HUES64 (cell line): Measurements from ENCODE around the gene MYO5A.
A peak's percentile ranks its signal among the peaks of the same experiment; 100 is the strongest.

Source experiments
- H3K27ac ChIP-seq: 2 replicates; pipeline ENCODE4 v1.7.0; 2013; ENCODE audit warnings: low read depth, low read length, inconsistent platforms
- H3K27me3 ChIP-seq: 2 replicates; pipeline ENCODE4 v1.6.1; 2013; ENCODE audit warnings: mild to moderate bottlenecking, low read length; ENCODE audit not compliant: insufficient read depth
- H3K36me3 ChIP-seq: 2 replicates; pipeline ENCODE4 v1.6.1; 2013; ENCODE audit warnings: mild to moderate bottlenecking, low read length; ENCODE audit not compliant: insufficient read depth
- H3K4me1 ChIP-seq: 2 replicates; pipeline ENCODE4 v1.6.1; 2013; ENCODE audit warnings: mild to moderate bottlenecking, low read length, moderate library complexity; ENCODE audit not compliant: insufficient read depth
- H3K4me3 ChIP-seq: 2 replicates; pipeline ENCODE4 v1.5.1; 2013; ENCODE audit warnings: mild to moderate bottlenecking, low read length, moderate library complexity
- H3K9ac ChIP-seq: 2 replicates; pipeline ENCODE4 v1.6.1; 2013; ENCODE audit warnings: mild to moderate bottlenecking, low read depth, low read length
- H3K9me3 ChIP-seq: 2 replicates; pipeline ENCODE4 v1.6.1; 2013; ENCODE audit warnings: low read depth, low read length; ENCODE audit not compliant: insufficient read depth
- WGBS: fragments of 150-250, 120-280 bp; methylation state at CpG from one replicate; pipeline ENCODE4 v1.1.7; 2013; ENCODE audit warnings: missing lambda C conversion rate; 5-methylcytosine and 5-hydroxymethylcytosine counted together

The MYO5A gene

GRCh38 chr15:52262364-52262763 lies 266.3 kb downstream of the MYO5A start:
- Histone ChIP-seq H3K36me3 (peaks cover 26% of the 10 kb centered on the region), H3K4me1 (peaks cover 34% of the 10 kb centered on the region), H3K9ac (peak overlapping the region; percentile 65; the same call in 1 of the 2 replicates), H3K4me3 (no peak overlapping the region), H3K27me3 (no peaks in the 10 kb centered on the region), H3K27ac (peak overlapping the region; percentile 96), H3K9me3 (no peaks in the 10 kb centered on the region)
- 63% methylated on average over 5 of the region's 5 CpGs for WGBS

- Histone ChIP-seq H3K27me3 (no peaks in the 10 kb centered on the region), H3K4me1 (peaks cover 41% of the 10 kb centered on the region), H3K4me3 (no peak overlapping the region), H3K36me3 (peaks cover 21% of the 10 kb centered on the region), H3K9me3 (no peaks in the 10 kb centered on the region), H3K9ac (peak overlapping the region; percentile 65), H3K27ac (peak overlapping the region; percentile 96)
- WGBS = 8% methylated on average over 8 of the region's 8 CpGs
These were observed 267.0 kb downstream of the MYO5A start for GRCh38 chr15:52261498-52262242.

GRCh38 chr15:52261026-52261425 lies 267.7 kb downstream of the MYO5A start:
- WGBS = 96% methylated on average over 10 of the region's 10 CpGs
- no peaks in the 10 kb centered on the region for H3K9me3 ChIP-seq
- peaks cover 18% of the 10 kb centered on the region for H3K36me3 ChIP-seq
- H3K27ac ChIP-seq = peak overlapping the region; percentile 96
- no peak overlapping the region for H3K4me3 ChIP-seq
- H3K4me1 ChIP-seq = peaks cover 43% of the 10 kb centered on the region
- H3K9ac ChIP-seq = peak overlapping the region; percentile 50
- no peaks in the 10 kb centered on the region for H3K27me3 ChIP-seq

GRCh38 chr15:52259503-52259902 lies 269.2 kb downstream of the MYO5A start:
- peaks cover 43% of the 10 kb centered on the region for H3K4me1 ChIP-seq
- H3K27me3 ChIP-seq = no peaks in the 10 kb centered on the region

GRCh38 chr15:52258461-52258860 lies 270.2 kb downstream of the MYO5A start:
- peaks cover 43% of the 10 kb centered on the region for H3K4me1 ChIP-seq

More at GRCh38 chr15:52259503-52259902, 269.2 kb downstream of the MYO5A start:
- Histone ChIP-seq H3K27ac (no peak overlapping the region), H3K9me3 (no peaks in the 10 kb centered on the region), H3K4me3 (no peak overlapping the region), H3K36me3 (peaks cover 34% of the 10 kb centered on the region), H3K9ac (no peak overlapping the region)
- WGBS = 99% methylated on average over 4 of the region's 4 CpGs

GRCh38 chr15:52257734-52258062 lies 271.0 kb downstream of the MYO5A start:
- WGBS = 75% methylated on average over 5 of the region's 5 CpGs

More at GRCh38 chr15:52258461-52258860, 270.2 kb downstream of the MYO5A start:
- Histone ChIP-seq H3K36me3 (peaks cover 26% of the 10 kb centered on the region), H3K27ac (peak overlapping the region; percentile 70), H3K27me3 (no peaks in the 10 kb centered on the region), H3K4me3 (no peak overlapping the region), H3K9ac (no peak overlapping the region), H3K9me3 (no peaks in the 10 kb centered on the region)
- whole genome bisulfite sequencing = 69% methylated on average over 5 of the region's 5 CpGs

More at GRCh38 chr15:52257734-52258062, 271.0 kb downstream of the MYO5A start:
- Histone ChIP-seq H3K4me3 (no peak overlapping the region), H3K27me3 (no peaks in the 10 kb centered on the region), H3K36me3 (peaks cover 28% of the 10 kb centered on the region), H3K9ac (no peak overlapping the region), H3K9me3 (no peaks in the 10 kb centered on the region), H3K4me1 (peaks cover 40% of the 10 kb centered on the region), H3K27ac (peak overlapping the region; percentile 47; the same call in 1 of the 2 replicates)
